T-helper 1 cell treated with Interleukin-12 subunit alpha and Interleukin-12 subunit beta and Interleukin-4 antibody, amounts not matched to agents 30 ng/mL and 1 ng/mL, for 36 hours (primary cell): ENCODE measurements around the gene FGF4. TPM values are rescaled to one million over a fixed set of nuclear protein-coding genes. Genes with fewer than 3 reads are reported as not detected.

Source experiments
- intact Hi-C: fragments of 100-400 bp; cut with micrococcal nuclease; formaldehyde crosslinking; loops from one replicate; pipeline ENCODE4 v1.15.1; 2024
- total RNA-seq: library from RNA; stranded (reverse); gene quantifications from 2 replicates; pipeline ENCODE4 v1.2.3, GENCODE V29; 2022

FGF4 gene
- total RNA-seq, 1 donor from 2014 or later, result not detected

DNA sequence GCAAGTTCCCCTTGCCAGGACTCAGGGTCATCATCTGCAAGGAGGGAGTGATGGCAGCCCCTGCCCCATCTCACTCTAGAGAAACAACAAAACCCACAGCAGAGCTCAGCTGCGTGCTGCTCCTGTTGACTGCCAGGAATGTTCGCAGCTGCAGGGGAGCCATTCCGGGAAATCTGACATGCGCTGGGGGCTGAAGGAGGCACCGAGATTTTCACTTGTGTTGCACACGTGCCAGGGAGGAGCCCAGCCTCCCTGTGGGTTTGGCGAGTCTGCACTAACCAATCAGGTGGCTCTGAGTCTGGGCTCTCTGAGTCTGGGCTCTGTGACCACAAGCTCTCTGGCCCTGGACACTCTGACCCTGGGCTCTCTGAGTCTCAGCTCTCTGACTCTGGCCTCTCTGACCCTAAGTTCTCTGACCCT, 33.5 kb upstream of the FGF4 start:
- intact Hi-C loops, result no loop called here

GRCh38 chr11:69807106-69807815, 32.1 kb upstream of the FGF4 start:
- intact Hi-C loops, result no loop called here

DNA sequence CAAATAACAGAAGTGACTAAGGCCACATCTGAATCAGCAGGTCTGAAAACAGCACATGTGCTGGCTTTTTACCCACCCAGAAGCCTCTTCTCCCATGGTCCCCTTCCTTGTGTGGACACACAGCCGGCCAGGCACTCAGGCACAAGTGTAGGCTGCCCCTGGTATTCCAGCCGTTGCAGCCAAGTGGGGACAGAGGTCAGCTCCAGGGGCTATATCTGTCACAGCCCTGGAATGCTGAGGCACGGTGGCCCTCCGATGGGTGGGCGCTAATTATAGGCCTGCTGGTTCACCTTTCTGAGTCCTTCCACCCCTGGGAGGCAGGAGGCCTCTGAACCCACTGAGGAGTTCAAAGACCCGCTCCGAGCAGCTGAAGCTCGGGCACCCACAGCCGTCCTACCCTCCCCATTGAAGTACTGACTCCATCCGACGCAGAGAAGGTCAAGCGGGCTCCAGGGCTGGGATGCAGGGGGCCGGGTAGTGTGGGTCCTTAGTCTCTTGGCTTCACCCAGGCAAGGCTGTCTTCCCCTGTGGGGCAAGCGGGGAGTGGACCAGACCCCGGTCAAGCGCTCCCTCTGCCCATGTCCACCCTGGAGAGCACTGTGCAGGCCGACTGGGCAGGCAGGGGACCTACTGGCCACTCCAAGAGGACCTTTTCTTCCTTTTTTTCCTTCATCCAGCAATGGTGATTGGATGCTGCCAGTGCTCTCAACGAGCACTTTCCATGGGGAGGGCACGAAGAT, 29.8 kb upstream of the FGF4 start:
- intact Hi-C loops, result loop anchor here (5.0 kb wide), 1 partner anchor 118 kb away; no protein-coding TSS in a partner anchor

GRCh38 chr11:69803604-69804218, 28.6 kb upstream of the FGF4 start:
- intact Hi-C loops, result loop anchor here (5.0 kb wide), 1 partner anchor 116 kb away; no protein-coding TSS in a partner anchor

- intact Hi-C loops, result loop anchor here (5.0 kb wide), 1 partner anchor 116 kb away; no protein-coding TSS in a partner anchor
These were observed 27.9 kb upstream of the FGF4 start for GRCh38 chr11:69803022-69803421.

GRCh38 chr11:69802590-69802989, 27.4 kb upstream of the FGF4 start:
- intact Hi-C loops, result loop anchor here (5.0 kb wide), 1 partner anchor 115 kb away; no protein-coding TSS in a partner anchor

DNA sequence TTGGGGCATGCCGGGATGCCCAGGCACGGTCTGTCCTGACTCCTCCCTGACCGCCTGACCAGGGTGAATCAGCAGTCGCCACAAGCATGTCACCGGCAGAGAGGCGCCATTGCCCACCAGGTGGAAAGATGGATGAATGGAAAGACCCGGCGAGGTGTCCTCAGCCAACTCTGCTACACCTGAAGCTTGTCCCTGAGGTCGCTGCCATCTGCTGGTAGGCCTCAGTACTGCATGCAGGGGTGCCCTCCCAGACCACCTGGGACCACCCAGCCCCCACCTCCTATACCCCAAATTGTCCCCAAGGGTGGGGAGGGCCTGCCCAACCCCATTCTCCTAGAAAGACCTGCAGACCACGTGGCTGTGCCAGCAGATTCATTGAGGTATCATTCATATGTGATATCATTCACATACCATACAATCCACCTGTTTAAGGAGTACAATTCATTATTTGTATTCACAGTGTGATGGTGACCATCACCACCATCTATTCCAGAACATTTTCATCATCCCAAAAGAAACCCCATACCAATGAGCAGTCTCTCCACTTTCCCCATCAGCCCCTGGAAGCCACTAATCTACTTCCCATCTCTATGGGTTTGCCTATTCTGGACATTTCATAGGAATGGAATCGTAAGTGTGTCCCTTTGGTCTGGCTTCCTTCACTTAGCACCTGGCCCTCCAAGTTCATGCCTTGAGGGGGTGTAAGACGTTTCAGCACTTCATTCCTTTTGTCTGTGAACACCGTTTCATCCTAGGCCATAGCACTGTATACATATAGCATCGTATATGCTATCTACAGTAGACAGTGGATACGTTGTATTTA, 26.6 kb upstream of the FGF4 start:
- intact Hi-C loops, result loop anchor here (5.0 kb wide), 1 partner anchor 114 kb away; no protein-coding TSS in a partner anchor

DNA sequence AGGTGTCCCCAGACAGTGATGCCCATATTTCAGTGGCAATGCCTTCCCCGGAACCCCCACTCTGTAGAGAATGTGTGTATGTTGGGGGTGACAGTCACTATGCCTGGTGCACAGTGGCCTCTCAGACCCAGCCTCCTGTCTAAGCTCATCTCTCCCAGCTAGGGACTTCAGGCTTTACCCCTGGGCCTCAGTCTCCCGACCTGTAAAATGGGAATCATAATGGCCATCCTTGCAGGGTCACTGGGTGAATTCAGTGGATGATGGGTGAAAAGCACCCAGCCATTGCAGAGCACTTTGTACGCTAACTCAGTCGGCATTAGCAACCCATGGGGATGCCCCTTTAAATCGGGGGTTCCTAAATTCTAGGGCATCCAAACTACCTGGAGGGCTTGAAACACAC, 25.1 kb upstream of the FGF4 start:
- intact Hi-C loops, result loop anchor here (5.0 kb wide), 1 partner anchor 113 kb away; no protein-coding TSS in a partner anchor

GRCh38 chr11:69799582-69799981, 24.4 kb upstream of the FGF4 start:
- intact Hi-C loops, result no loop called here

- intact Hi-C loops, result no loop called here
These were observed 24.0 kb upstream of the FGF4 start for GRCh38 chr11:69799097-69799496.

DNA sequence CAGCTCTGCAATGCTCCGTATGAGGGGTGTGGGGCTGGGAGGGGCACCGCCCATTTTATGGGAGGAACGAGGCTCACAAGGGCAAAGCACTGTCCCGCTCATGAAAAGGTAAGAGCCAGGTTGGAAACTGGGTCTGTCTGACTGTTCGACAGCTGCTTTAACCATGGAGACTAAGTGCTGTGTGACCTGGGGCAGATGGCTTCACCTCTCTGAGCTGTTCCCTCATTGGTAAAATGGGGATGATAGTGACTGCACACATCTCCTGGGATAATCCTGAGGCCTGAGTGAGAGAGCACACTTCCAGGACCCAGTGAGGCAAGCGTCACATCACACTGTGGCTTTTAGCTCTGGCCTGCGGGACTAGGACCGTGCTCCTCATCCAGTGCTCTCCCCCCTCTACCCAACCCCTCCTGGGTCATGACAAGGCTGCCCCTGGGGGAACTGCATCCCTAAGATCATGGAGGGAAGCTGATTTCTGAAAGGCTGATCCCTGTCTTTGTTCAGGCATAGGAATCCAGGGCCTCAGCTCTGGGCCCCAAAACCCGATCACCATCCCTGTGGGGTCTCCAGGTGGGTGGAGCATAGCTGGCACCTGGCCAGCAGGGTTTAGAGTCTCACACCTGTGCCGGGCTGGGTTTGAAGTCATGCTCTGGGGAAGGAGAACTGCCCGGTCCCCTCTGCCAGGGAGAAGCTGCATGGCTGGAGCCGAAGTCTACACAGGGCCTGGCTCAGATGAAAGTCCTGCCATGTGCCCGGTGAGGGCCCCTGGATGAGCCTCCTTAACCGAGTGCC, 22.8 kb upstream of the FGF4 start:
- intact Hi-C loops, result no loop called here

- intact Hi-C loops, result no loop called here
These were observed 22.0 kb upstream of the FGF4 start for GRCh38 chr11:69797156-69797555.

DNA sequence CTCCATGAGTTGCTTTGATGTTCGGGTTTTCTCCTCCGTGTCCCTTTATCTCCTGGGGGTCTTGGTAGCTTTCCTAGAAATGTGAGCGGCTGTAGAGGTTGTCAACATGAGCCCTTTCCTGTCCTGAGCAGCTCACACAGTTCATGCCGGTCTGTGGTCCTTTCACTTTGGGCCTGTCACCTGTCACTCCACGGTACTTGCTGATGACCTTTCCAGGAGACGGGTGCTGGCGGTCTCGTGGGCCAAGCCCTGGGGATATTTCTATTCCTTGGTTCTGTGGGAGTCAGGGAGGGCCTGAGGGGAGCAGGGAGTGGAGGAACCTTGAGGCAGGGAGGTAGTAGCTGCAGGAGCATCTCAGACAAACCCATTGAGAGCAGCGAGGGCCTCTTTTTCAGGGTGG, 20.9 kb upstream of the FGF4 start:
- intact Hi-C loops, result no loop called here

GRCh38 chr11:69791276-69792180, 16.4 kb upstream of the FGF4 start:
- intact Hi-C loops, result no loop called here

- intact Hi-C loops, result no loop called here
These were observed 13.8 kb upstream of the FGF4 start for GRCh38 chr11:69788956-69789355.

GRCh38 chr11:69787906-69788305, 12.8 kb upstream of the FGF4 start:
- intact Hi-C loops, result no loop called here

- intact Hi-C loops, result no loop called here
These were observed 12.3 kb upstream of the FGF4 start for GRCh38 chr11:69787457-69787856.

DNA sequence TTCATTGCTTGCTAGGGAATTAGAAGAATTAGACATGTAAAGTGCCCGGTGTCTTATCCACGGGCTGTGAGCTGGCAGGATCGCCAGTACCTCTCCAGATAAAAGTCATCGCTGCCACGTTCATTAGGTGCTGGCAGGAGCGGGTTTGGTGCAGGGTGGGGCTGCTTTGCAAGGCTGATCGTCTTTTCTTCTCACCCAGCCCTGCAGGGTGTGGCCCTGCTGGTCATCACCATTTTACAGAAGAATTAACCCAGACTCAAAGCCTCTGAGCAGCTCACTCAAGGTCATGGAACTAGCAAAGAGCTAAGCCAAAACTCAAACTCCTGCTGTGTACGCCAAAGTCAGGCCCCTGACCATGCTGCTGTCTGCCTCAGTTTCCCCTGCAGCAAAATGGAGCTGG, 6.1 kb upstream of the FGF4 start:
- intact Hi-C loops, result no loop called here

GRCh38 chr11:69778373-69778772, 3.2 kb upstream of the FGF4 start:
- intact Hi-C loops, result no loop called here
